H9 (cell line): ENCODE data around the gene SLCO3A1. TPM values are rescaled to one million over a fixed set of nuclear protein-coding genes. Genes with fewer than 3 reads are reported as not detected.

Experiments
- DNase-seq: peaks from one replicate; pipeline ENCODE4 v3.0.0-alpha.2; 2017
- H2AFZ ChIP-seq: one replicate; pipeline ENCODE4 v1.6.1; 2013; ENCODE audit warnings: mild to moderate bottlenecking, low read length, control low read depth, moderate library complexity
- H2AK5ac ChIP-seq: 2 replicates; pipeline ENCODE4 v1.6.1; 2013; ENCODE audit warnings: low read length, control low read depth, mixed read lengths; ENCODE audit not compliant: insufficient read length
- H2BK120ac ChIP-seq: one replicate; pipeline ENCODE4 v1.6.1; 2013; ENCODE audit warnings: low read depth, mild to moderate bottlenecking, low read length, control low read depth, inconsistent platforms; ENCODE audit not compliant: poor library complexity, severe bottlenecking
- H2BK12ac ChIP-seq: 2 replicates; pipeline ENCODE4 v1.6.1; 2013; ENCODE audit warnings: low read length, control low read depth, mixed read lengths, low read depth; ENCODE audit not compliant: insufficient read length
- H2BK15ac ChIP-seq: 2 replicates; pipeline ENCODE4 v1.6.1; 2013; ENCODE audit warnings: low read depth, low read length, control low read depth
- H2BK20ac ChIP-seq: one replicate; pipeline ENCODE4 v1.6.1; 2013; ENCODE audit warnings: low read depth, mild to moderate bottlenecking, low read length, control low read depth, inconsistent platforms; ENCODE audit not compliant: poor library complexity, severe bottlenecking
- H2BK5ac ChIP-seq: 2 replicates; pipeline ENCODE4 v1.6.1; 2013; ENCODE audit warnings: low read length, control low read depth, mixed read lengths; ENCODE audit not compliant: insufficient read length
- H3K14ac ChIP-seq: 2 replicates; pipeline ENCODE4 v1.6.1; 2013; ENCODE audit warnings: low read length, control low read depth; ENCODE audit not compliant: insufficient read depth
- H3K18ac ChIP-seq: 2 replicates; pipeline ENCODE4 v1.6.1; 2013; ENCODE audit warnings: low read depth, mild to moderate bottlenecking, mixed read lengths, low read length, control low read depth; ENCODE audit not compliant: insufficient read length
- H3K23ac ChIP-seq: 2 replicates; pipeline ENCODE4 v1.6.1; 2013; ENCODE audit warnings: low read length, control low read depth, mixed read lengths, low read depth; ENCODE audit not compliant: insufficient read length
- H3K23me2 ChIP-seq: 2 replicates; pipeline ENCODE4 v1.6.1; 2013; ENCODE audit warnings: low read depth, mild to moderate bottlenecking, mixed read lengths, low read length, control low read depth; ENCODE audit not compliant: insufficient read length, poor library complexity, severe bottlenecking
- H3K27ac ChIP-seq: 2 replicates; pipeline ENCODE4 v1.5.1; 2013; ENCODE audit warnings: low read length, control low read depth, mixed read lengths, low read depth; ENCODE audit not compliant: insufficient read length
- H3K27me3 ChIP-seq: 2 replicates; pipeline ENCODE4 v1.6.1; 2013; ENCODE audit warnings: low read length, control low read depth, inconsistent platforms; ENCODE audit not compliant: insufficient read depth
- H3K4ac ChIP-seq: 2 replicates; pipeline ENCODE4 v1.6.1; 2013; ENCODE audit warnings: low read depth, mild to moderate bottlenecking, control low read depth, inconsistent platforms, low read length, moderate library complexity
- H3K4me1 ChIP-seq: 2 replicates; pipeline ENCODE4 v1.6.1; 2013; ENCODE audit warnings: low read length, control low read depth, inconsistent platforms; ENCODE audit not compliant: insufficient read depth
- H3K4me2 ChIP-seq: 2 replicates; pipeline ENCODE4 v1.6.1; 2013; ENCODE audit warnings: low read length, control low read depth, mixed read lengths; ENCODE audit not compliant: insufficient read length, insufficient read depth
- H3K56ac ChIP-seq: 2 replicates; pipeline ENCODE4 v1.6.1; 2013; ENCODE audit warnings: low read depth, mild to moderate bottlenecking, mixed read lengths, low read length, control low read depth; ENCODE audit not compliant: insufficient read length
- H3K79me1 ChIP-seq: 2 replicates; pipeline ENCODE4 v1.6.1; 2013; ENCODE audit warnings: low read depth, mild to moderate bottlenecking, moderate library complexity, low read length, control low read depth, inconsistent platforms; ENCODE audit not compliant: insufficient read depth, poor library complexity, severe bottlenecking
- H3K79me2 ChIP-seq: 2 replicates; pipeline ENCODE4 v1.6.1; 2013; ENCODE audit warnings: low read length, control low read depth, inconsistent platforms; ENCODE audit not compliant: insufficient read depth
- H3K9ac ChIP-seq: 2 replicates; pipeline ENCODE4 v1.6.1; 2013; ENCODE audit warnings: low read length, control low read depth, mixed read lengths; ENCODE audit not compliant: insufficient read length; ENCODE audit errors: extremely low read depth
- H3K9me3 ChIP-seq: one replicate; pipeline ENCODE4 v1.6.1; 2013; ENCODE audit warnings: low read depth, low read length, inconsistent platforms; ENCODE audit not compliant: control insufficient read depth
- H3T11ph ChIP-seq: one replicate; pipeline ENCODE4 v1.6.1; 2013; ENCODE audit warnings: mild to moderate bottlenecking, low read length, control low read depth, inconsistent platforms
- H4K20me1 ChIP-seq: one replicate; pipeline ENCODE4 v1.6.1; 2013; ENCODE audit not compliant: control insufficient read depth, insufficient read length, insufficient read depth
- H4K5ac ChIP-seq: 2 replicates; pipeline ENCODE4 v1.6.1; 2013; ENCODE audit warnings: low read depth, mild to moderate bottlenecking, mixed read lengths, low read length, control low read depth; ENCODE audit not compliant: insufficient read length
- H4K8ac ChIP-seq: replicated peaks from 2 replicates; pipeline ENCODE4 v1.6.1; 2013; ENCODE audit warnings: low read length, control low read depth, mixed read lengths, low read depth; ENCODE audit not compliant: insufficient read length
- H4K91ac ChIP-seq: 2 replicates; pipeline ENCODE4 v1.6.1; 2013; ENCODE audit warnings: low read depth, mild to moderate bottlenecking, moderate library complexity, mixed read lengths, low read length, control low read depth; ENCODE audit not compliant: insufficient read length
- H3K27ac Mint-ChIP-seq, 3 experiments: 2 replicates in 2 of 3; 3 replicates in 1 of 3; pipeline ENCODE4 v1.8.0; 2020 to 2021; ENCODE audit warnings: mixed read lengths in 3 of 3, mild to moderate bottlenecking in 1 of 3, moderate library complexity in 1 of 3
- H3K27me3 Mint-ChIP-seq: 2 replicates; pipeline ENCODE4 v1.8.0; 2021; ENCODE audit warnings: low read depth, mild to moderate bottlenecking, moderate library complexity, mixed read lengths
- H3K36me3 Mint-ChIP-seq, 3 experiments: 2 replicates in 2 of 3; 3 replicates in 1 of 3; pipeline ENCODE4 v1.8.0; 2020 to 2021; ENCODE audit warnings: low read depth in 3 of 3, mixed read lengths in 3 of 3; ENCODE audit not compliant: insufficient read depth in 1 of 3
- H3K4me1 Mint-ChIP-seq, 2 experiments: 2 replicates each; pipeline ENCODE4 v1.8.0; 2020; ENCODE audit warnings: mixed read lengths in 2 of 2
- H3K4me3 Mint-ChIP-seq, 2 experiments: 2 replicates in 1 of 2; 3 replicates in 1 of 2; pipeline ENCODE4 v1.8.0; 2020 to 2021; ENCODE audit warnings: mild to moderate bottlenecking in 2 of 2, mixed read lengths in 2 of 2, moderate library complexity in 1 of 2
- H3K9me3 Mint-ChIP-seq, 2 experiments: 2 replicates in 1 of 2; 3 replicates in 1 of 2; pipeline ENCODE4 v1.8.0; 2020; ENCODE audit warnings: mild to moderate bottlenecking in 2 of 2, mixed read lengths in 2 of 2, moderate library complexity in 1 of 2
- WGBS: extraction: QIAGEN DNeasy Blood & Tissue Kit; methylation state at CpG from one replicate; pipeline ENCODE4 v1.1.7; 2013; ENCODE audit warnings: missing lambda C conversion rate, low lambda C conversion rate, mixed read lengths; ENCODE audit not compliant: insufficient read length; ENCODE audit errors: extremely low coverage; 5-methylcytosine and 5-hydroxymethylcytosine counted together
- total RNA-seq: library from RNA; stranded (reverse); gene quantifications from 2 replicates; pipeline ENCODE4 v1.2.1, GENCODE V29; 2021
- TF ChIP-seq, protein P1 (sequence below): fragments of 200-600 bp; sonication (generic); conservative IDR thresholded peaks from 3 replicates; pipeline ENCODE4 v1.8.0; 2021; ENCODE audit warnings: antibody characterized with exemption, mild to moderate bottlenecking

The SLCO3A1 gene
- total RNA-seq, 1 experiment from 2014 or later = 9.4 TPM

DNA sequence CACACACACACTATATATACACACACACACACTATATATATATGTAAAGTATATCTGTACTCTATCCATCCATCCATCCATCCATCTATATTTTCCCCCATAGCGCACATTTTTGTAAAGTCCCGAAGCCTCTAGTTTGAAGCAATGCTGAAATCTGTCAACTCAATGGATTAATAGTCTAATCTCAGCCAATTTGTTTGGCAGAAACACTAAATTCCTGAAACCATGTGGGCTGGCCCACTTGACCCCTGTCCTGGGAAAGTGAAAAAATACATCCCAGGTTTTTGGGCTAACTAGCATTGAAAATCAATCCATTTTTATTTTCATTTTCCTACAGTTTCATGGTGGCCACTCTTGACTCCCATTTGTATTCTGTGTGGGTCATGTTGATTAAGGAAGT lies 166.7 kb downstream of the SLCO3A1 start:
- no peak overlapping the region for H2BK12ac ChIP-seq
- H2AFZ ChIP-seq = no peak overlapping the region
- no peak overlapping the region for H3T11ph ChIP-seq
- no peaks in the 10 kb centered on the region for H4K20me1 ChIP-seq
- H2BK5ac ChIP-seq = no peak overlapping the region
- no peak overlapping the region for H2BK20ac ChIP-seq
- no peaks in the 10 kb centered on the region for H3K79me2 ChIP-seq
- no peak overlapping the region for H2BK120ac ChIP-seq
- no peaks in the 10 kb centered on the region for H3K23me2 ChIP-seq
- no peak overlapping the region for H2AK5ac ChIP-seq
- DNase-seq = no peak
- TF ChIP-seq, protein P1, sequence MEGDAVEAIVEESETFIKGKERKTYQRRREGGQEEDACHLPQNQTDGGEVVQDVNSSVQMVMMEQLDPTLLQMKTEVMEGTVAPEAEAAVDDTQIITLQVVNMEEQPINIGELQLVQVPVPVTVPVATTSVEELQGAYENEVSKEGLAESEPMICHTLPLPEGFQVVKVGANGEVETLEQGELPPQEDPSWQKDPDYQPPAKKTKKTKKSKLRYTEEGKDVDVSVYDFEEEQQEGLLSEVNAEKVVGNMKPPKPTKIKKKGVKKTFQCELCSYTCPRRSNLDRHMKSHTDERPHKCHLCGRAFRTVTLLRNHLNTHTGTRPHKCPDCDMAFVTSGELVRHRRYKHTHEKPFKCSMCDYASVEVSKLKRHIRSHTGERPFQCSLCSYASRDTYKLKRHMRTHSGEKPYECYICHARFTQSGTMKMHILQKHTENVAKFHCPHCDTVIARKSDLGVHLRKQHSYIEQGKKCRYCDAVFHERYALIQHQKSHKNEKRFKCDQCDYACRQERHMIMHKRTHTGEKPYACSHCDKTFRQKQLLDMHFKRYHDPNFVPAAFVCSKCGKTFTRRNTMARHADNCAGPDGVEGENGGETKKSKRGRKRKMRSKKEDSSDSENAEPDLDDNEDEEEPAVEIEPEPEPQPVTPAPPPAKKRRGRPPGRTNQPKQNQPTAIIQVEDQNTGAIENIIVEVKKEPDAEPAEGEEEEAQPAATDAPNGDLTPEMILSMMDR = no peak
- H4K5ac ChIP-seq = no peak overlapping the region
- Mint-ChIP-seq H3K36me3 (no peaks in the 10 kb centered on the region; a peak in 2 of 7 replicates), H3K4me1 (peaks cover 5 to 11% of the 10 kb centered on the region in 2 experiments), H3K27ac (no peak overlapping the region), H3K4me3 (no peak overlapping the region), H3K9me3 (no peaks in the 10 kb centered on the region), H3K27me3 (peaks cover 2% of the 10 kb centered on the region)
- H3K9ac ChIP-seq = no peak overlapping the region
- no peak overlapping the region for H3K56ac ChIP-seq
- WGBS = no CpG with 5 or more reads among the region's 2 CpGs
- no peaks in the 10 kb centered on the region for H3K27me3 ChIP-seq
- no peaks in the 10 kb centered on the region for H3K4me1 ChIP-seq
- H3K4ac ChIP-seq = no peak overlapping the region
- no peak overlapping the region for H2BK15ac ChIP-seq
- H4K8ac ChIP-seq = no peak overlapping the region
- no peaks in the 10 kb centered on the region for H3K9me3 ChIP-seq
- no peak overlapping the region for H3K23ac ChIP-seq
- no peak overlapping the region for H4K91ac ChIP-seq
- no peaks in the 10 kb centered on the region for H3K79me1 ChIP-seq
- H3K14ac ChIP-seq = no peak overlapping the region; the same call in 1 of the 2 replicates
- no peak overlapping the region for H3K27ac ChIP-seq
- no peak overlapping the region for H3K4me2 ChIP-seq
- no peak overlapping the region for H3K18ac ChIP-seq
